NCI-H446 (cell line): ENCODE measurements around the gene HTRA3.

Experiments
- DNase-seq, 2 experiments: peaks; one replicate each; lab custom pipeline; 2025; lab: John Stamatoyannopoulos, UW

Gene HTRA3

DNA sequence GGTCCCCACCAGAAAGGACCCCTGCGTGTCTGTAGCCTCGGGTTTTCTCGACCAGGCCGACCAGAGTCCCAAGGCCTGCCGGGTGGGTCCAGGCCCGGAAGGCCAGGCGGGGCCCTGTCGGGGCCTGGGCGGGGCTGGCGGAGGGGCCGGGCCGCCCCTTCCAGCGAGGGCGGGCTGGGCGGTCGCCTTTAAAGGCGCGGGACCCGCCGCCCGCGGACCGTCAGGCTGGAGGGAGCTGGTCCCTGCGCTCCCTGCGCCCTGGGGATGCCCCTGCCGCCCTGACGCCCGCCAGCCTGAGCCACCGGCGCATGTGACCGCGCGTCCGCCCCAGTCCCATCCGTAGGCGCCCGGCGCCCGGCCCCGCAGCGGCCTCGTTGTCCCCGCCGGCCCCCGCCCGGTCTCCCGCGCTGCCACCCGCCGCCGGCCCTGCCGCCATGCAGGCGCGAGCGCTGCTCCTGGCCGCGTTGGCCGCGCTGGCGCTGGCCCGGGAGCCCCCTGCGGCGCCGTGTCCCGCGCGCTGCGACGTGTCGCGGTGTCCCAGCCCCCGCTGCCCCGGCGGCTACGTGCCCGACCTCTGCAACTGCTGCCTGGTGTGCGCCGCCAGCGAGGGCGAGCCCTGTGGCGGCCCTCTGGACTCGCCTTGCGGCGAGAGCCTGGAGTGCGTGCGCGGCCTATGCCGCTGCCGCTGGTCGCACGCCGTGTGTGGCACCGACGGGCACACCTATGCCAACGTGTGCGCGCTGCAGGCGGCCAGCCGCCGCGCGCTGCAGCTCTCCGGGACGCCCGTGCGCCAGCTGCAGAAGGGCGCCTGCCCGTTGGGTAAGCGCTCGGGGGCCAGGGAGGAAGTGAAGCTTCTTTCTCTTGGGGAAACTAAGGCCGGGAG lies at the start of gene HTRA3:
Gene HTRA3, plus strand, starts transcription at position 220 of the 883 bp plus-strand sequence. Its CDS starts 215 bp downstream, at position 435.
- no peak for DNase-seq

DNA sequence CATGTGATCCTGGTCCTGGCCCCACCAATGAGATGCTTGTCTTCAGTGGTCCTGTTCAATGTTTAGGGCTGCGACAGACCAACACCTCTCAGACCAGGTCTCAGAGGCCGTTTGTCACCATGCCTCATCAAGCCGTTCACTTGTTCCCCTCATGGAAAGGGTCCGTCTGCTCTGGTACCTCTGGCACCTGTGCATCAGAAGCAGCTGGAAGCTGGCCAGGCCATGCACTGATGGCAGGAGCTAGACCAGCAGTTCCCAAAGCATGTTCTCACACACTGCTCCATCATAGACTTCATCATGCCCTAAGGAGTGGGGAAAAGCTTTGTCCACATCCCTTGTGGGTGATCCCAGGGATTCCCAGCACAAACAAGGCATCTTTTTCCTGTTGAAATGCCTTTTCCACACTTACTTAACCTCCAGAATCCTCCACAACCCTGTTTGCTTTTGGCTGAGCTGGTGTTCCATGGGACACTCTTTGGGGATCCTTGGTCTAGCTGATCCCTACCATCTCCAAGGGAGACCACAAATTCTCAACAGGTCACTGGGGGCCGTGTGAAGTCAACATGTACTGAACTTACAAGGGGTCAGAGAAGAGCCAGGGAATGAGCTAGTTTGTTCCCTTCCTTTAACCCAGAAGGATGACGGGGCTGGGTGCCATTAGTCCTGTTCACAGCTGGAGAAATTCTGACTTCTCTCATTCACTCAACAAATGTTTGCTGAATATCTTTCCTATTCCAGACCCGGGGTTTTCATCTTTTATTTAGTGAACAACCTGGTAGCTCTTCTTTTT lies 48.7 kb upstream of the HTRA3 start:
- no peak for DNase-seq

DNA sequence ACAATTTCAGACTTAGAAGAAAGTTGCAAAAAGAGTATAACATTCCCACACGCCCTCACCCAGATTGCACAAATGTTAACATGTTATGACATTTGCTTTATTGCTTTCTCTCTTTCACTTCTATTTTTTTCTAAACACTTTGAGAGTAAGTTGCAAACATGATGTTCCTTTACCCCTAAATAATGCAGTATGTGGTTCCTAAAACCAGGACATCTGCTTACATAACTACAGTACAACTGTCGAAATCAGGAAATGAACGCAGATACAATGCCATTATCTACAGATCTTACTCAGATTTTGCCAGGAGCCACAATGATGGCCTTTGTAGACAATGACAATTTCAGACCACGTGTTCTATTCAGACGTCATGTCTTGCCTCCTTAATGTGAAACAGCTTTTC lies 48.1 kb upstream of the HTRA3 start:
- DNase-seq = no peak

DNA sequence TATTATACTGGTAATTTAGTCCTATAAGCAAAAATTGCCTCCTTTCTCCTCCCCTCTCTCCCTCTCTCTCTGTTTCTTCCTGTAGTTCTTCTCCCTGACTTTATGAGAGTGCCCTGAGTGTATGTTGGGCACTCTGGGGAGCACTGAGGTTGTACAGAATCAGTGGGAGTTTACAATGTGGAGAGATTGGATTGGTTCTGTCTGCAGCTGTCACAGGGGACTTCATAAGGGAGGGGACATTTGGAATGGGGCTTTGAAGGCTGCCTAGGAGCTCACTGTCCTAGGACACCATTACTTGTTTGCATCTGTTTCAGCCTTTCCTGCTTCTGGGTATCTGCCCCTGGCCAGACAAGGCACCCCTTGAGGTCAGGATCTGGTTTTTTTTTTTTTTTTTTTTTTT lies 47.6 kb upstream of the HTRA3 start:
- DNase-seq = no peak

DNA sequence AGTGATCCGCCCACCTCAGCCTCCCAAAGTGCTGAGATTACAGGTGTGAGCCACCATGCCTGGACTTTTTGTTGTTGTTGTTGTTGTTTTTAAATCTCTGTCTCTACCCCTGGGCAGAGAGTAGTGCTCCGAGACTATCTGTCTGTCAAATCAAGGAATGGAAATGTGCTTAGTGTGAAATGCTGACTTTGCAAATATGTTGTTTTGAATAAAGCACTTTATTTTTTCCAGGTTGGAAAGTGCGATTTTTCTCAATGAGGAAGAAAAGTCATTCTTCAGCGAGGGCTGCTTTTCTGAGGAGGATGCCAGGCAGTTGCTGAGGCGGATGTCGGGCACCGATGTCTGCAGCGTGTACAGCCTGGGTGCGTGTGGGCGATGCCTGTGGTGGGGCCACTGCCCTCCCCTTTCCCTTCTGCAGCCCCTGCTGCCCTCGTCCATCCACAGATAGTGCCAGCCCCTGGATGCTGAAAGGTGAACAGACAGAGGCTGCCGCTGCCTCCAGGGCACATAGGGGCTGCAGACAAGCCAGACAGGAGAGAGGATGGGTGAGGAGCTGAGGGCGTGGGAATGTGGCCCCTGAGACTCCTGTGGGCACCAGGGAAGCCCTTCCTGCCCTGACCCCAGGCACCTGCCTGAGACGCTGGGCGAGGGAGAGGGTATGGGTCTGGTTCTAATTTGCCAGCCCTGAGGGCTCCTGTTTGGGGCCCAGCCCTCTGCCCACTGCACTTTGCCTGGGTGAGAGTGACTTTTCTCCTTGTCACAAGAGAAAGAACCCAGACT lies 46.8 kb upstream of the HTRA3 start:
- no peak for DNase-seq

DNA sequence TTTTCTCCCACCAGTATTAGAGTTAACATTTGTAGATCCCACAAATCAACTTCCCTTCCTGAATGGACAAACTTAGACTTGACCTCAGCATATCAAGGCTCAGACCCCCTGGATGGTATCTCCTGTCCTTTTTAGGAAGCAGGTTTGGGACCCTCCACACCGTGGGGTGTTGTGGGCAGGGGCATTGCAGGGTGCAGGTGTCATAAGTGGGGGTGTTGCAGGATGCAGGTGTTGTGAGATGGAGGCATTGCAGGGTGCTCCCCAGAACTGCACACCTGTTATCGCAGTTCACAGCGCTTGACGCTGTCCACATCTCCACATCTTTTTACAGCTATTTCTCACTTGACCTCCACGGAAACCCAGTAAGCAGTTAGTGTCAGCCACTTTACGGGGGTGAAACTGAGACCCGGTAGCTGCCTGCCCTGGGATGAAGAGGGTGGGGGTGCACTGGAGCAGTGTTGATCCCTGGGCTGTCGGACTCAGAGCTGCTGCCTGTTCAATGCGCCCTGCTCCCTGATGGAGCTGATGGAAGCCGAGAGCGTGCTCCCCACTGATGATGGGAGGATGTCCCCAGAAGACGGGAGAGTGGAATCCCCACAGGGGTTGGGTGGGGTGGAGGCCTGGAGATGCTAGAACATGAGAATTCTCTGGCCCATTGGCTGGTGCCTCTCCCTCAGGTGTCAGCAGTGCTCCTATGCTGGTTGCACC lies 45.1 kb upstream of the HTRA3 start:
- no peak for DNase-seq

DNA sequence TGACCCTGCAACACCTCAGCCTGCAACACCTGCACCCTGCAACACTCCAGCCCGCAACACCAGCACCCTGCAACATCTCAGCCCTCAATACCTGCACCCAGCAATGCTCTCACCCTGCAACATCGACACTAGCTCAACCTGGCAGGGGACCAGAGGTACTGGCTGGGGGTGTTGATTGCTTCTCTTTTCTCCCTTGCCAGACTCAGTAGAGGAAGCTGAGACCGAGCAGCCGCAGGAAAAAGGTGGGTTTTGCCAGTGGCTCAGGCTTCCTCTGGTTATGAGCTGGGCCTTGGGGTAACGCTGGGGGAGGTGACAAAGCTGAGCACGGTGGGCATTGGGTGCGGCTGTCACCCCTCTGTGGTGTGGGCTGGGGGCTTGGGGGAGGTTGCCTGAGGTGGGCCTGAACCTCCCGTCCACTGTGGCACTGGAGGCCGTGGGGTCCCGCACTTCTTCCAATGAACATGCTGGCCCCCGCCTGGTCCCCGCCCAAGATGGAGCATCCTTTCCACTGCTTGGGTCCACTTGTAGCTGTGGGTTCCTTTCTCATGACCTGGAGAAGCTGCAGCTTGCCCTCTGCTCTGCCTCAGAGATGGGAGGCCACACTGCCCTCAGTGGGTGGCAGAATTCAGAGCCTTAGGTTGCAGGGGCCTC lies 44.5 kb upstream of the HTRA3 start:
- no peak for DNase-seq

DNA sequence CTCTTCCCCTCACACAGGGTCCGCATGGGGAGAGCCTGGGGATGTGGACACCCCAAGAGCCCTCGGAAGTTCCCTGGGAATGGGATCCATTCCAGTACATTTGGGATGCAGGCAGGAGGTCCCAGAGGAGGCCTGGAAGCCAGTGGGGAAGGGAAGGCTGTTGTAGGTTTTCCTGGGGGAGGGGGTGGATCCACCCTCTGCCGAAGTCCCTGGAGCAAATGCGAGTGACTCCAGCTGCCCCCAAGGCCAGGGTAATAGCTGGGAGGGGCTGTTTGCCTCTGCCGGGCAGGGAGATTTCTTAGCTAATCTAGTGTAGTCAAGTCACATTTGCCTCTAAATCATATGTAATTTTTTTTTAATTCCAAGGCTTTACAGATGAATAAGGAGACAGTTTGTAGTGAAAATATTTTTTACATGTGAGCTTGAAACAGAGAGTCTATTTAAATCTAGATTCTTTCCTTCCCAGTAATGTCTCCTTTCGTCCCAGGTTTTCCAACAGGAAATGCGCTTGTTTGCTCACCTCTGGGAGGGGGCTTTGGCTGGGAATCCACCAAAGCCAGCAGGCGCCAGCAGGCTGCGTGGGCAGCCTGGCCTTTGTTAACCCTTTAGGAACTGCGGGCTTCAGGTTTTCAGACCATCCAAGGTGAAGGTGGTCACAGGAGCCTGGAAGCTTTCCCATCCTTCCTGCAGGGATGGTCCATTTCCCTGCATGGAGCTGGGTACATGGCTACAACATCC lies 43.7 kb upstream of the HTRA3 start:
- DNase-seq = no peak

DNA sequence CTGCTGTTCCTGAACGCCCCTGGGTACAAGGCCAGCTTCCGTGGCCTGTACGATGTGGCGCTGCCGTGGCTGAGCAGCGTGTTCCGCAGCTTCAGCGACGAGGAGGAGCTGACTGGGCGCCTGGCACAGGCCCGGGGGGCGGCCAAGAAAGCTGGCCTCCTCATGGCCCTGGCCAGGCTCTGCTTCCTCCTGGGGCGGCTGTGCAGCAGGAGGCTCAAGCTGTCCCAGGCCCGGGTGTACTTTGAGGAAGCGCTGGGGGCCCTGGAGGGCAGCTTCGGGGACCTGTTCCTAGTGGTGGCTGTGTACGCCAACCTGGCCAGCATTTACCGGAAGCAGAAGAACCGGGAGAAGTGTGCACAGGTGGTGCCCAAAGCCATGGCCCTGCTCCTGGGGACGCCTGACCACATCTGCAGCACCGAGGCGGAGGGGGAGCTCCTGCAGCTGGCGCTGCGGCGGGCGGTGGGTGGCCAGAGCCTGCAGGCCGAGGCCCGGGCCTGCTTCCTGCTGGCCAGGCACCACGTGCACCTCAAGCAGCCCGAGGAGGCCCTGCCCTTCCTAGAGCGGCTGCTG lies 42.3 kb upstream of the HTRA3 start:
- no peak for DNase-seq

DNA sequence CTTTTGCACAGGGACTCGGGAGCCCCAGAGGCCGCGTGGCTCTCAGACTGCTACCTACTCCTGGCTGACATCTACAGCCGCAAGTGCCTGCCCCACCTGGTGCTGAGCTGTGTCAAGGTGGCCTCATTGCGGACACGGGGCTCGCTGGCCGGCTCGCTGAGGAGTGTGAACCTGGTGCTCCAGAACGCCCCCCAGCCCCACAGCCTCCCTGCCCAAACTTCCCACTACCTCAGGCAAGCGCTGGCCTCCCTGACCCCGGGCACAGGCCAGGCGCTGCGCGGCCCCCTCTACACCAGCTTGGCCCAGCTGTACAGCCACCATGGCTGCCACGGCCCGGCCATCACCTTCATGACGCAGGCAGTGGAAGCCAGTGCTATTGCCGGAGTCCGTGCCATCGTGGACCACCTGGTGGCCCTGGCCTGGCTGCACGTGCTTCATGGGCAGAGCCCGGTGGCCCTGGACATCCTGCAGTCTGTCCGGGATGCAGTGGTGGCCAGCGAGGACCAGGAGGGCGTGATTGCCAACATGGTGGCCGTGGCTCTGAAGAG lies 41.7 kb upstream of the HTRA3 start:
- DNase-seq = no peak

DNA sequence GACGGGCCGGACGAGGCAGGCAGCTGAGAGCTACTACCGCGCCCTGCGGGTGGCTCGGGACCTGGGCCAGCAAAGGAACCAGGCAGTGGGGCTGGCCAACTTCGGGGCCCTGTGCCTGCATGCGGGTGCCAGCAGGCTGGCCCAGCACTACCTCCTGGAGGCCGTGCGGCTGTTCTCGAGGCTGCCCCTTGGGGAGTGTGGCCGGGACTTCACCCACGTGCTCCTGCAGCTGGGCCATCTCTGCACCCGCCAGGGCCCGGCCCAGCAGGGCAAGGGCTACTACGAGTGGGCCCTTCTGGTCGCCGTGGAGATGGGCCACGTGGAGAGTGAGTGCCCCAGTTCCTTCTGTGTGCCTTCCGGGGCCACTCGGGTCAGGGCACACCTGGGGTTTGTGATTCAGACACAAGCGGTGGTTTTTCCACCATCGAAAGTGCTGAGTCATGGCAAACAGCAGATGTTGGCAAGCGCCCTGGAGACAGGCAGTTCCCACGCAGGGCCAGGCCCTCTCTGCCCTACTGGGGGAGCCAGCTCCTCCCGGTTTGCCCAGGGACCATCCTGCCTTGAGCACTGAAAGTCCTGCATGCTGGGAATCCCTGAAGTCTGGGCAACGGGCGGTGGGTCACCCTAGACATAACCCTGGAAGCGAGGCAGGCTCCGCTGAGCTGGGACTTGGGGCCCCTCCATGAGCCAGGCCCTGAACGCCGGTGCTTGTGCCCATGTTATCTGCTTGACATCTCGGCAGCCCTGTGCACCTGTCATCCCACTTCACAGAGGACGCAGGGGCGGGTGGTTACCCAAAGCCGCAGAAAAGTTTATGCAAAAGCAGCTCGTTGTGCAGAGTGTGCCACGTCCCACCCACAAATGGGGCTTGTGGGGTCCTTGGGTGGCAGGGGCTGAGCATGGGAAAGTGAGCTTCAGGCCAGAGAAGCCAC lies 41.0 kb upstream of the HTRA3 start:
- no peak for DNase-seq

DNA sequence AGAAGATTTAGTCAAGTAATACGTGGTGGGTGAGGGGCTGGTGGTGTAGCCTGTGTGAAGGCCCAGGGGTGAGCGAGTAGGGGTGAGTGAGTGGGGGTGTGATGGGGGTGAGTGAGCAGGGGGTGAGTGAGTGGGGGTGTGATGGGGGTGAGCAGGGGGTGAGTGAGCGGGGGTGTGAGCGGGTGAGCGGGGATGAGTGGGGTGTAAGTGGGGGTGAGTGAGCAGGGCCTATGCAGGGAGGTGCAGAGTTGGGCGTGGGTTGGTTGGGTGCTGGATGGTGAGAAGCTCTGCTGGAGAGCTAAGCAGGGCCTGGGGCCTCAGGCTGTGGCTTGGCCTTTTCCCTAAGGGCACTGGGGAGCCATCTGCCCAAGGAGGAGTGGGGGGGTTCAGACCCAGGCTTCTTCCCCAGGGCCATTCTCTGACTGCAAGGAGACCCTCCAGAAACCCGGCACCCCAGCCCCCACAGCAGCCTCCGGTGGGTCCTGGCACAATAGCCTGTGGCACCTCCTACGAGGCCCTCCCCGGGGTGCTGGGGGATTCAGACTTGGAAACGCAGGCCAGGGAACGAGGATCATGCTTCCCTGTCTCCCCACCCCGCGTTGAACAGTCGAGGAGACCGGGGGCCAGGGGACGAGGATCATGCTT lies 40.1 kb upstream of the HTRA3 start:
- DNase-seq = no peak

DNA sequence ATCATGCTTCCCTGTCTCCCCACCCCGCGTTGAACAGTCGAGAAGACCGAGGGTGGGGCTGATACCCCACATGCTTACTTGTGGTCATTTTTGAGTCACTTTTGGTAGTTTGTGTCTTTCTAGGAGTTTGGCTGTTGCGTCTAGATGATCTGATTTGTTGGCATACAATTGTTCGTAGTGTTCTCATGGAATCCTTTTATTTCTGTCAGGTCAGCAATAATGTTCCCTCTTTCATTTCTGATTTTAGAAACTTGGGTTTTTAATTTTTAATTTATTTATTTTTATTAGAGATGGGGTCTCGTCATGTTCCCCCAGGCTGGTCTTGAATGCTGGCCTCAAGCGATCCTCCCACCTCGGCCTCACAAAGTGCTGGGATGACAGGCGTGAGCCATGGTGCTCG lies 39.5 kb upstream of the HTRA3 start:
- DNase-seq = no peak

DNA sequence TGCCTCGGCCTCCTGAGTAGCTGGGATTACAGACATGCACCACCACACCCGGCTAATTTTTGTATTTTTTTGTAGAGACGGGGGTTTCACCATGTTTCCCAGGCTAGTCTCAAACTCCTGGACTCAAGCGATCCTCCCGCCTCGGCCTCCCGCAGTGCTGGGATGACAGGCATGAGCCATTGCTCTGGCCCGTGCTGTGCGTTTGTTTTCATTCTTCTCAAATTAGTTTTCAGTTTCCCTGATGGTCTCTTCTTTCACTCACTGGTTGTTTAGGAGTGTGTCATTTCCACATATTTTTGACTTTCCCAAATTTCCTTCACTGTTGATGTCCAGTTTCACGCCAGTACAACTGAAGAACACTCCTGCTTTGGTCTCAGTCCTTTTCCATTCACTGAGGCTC lies 38.7 kb upstream of the HTRA3 start:
- DNase-seq = no peak

DNA sequence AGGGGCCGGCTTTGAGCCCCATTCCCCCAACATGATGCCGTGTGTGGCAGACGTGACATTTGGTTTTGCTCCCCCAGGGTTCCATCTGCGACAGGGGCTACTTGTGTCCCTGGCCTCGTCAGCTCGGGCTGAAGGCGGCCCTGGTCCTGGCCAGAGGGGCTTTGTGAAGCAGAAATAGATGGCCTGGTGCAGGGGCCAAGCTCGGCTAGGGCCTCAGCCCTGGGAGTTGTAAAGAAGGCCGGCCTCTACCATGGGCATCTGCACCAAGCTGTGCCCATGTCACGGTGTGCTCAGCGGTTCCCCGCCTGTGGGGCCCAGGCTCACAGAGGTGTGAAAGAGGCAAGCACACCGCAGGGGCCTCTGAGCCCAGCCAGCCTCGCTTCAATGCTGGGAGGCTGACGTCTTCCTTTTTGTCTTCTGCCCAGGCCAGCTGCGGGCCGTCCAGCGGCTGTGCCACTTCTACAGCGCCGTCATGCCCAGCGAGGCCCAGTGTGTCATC lies 38.0 kb upstream of the HTRA3 start:
- DNase-seq = no peak

DNA sequence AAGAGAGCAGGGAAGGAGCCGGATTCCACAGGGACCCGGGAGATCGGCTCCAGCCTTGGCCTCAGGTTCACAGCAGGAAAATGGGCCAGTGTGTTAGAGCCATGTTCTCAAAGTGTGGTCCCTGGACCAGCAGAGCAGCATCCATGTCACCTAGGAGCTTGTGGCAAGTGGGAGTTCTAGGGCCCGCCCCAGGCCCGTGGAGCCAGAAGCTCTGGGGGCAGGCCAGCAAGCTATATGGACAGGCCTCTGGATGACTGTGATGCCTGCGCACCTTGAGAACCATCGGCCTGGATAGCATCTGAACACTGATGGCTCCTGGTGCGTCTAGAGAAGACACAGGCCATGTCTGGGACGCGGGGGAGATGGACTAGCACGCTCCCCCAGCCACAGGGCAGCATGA lies 36.8 kb upstream of the HTRA3 start:
- no peak for DNase-seq

DNA sequence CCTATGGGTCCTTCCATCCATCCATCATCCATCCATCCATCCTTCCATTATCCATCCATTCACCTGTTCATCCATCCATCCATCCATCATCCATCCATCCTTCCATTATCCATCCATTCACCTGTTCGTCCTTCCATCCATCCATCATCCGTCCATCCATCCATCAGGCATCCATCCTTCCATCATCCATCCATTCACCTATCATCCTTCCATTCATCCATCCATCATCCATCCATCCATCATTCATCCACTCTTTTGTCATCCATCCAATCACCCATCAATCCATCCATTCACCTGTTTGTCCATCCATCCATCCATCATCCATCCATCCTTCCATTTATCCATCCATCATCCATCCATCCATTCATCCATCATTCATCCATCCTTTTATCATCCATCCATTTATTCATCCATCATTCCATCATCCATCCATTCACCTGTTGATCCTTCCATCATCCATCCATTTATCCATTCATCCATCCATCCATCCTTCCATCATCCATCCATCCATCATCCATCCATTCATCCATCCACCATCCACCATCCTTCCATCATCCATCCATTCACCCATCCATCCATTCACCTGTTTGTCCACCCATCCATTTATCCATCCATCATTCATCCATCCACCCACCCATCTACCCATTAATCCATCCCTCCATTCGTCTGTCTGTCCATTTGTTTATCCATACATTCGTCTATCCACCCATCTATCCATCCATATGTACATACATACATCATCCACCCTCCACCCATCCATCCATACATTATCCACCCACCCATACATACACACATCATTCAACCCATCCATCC lies 35.7 kb upstream of the HTRA3 start:
- no peak for DNase-seq
